Measurements from ENCODE around the gene GRAMD4.

GRCh38 chr22:46656856-46657654, 36.9 kb downstream of the GRAMD4 start:
- no peak for TF ChIP-seq POLR2AphosphoS5 (IDR thresholded peaks at IDR 0.05; ENCODE audit: low read depth, low read length)
- TF ChIP-seq SIN3A (IDR thresholded peaks at IDR 0.05; ENCODE audit: borderline replicate concordance, insufficient read depth, low read length) = no peak

Data from PFSK-1 (cell line).